ENCODE measurements around the gene FAM131A. TPM values are rescaled to one million over a fixed set of nuclear protein-coding genes. Genes with fewer than 3 reads are reported as not detected.

Gene FAM131A
- total RNA-seq = 43.3 TPM
- long read RNA-seq, transcript FAM131A-207 (7 exons, 1,335 nt) = minor isoform, 21 of 86 reads
- long read RNA-seq, transcript FAM131A-203 (6 exons, 1,483 nt) = major isoform, 36 of 86 reads
- long read RNA-seq, partial matches to known transcripts = 17 of 86 reads
- long read RNA-seq, other reads (novel, unspliced or antisense) = 7 of 86 reads

- DNase-seq (ENCODE audit: low spot score) = peak; percentile 82
- intact Hi-C loops (cut with DNase I) = loop anchor here (2.0 kb wide), 2 partner anchors 23 to 25 kb away; partner anchors contain the start of gene EIF4G1
Observed at GRCh38 chr3:184337399-184337714, at the start of gene FAM131A. FAM131A (plus strand) TSS chr3:184337600; CDS start chr3:184337631, 31 bp downstream.

- DNase-seq (ENCODE audit: low spot score) = no peak
- intact Hi-C loops (cut with DNase I) = loop anchor here (5.0 kb wide), 1 partner anchor 392 kb away; no protein-coding TSS in a partner anchor
Observed at GRCh38 chr3:184289426-184289938, 47.9 kb upstream of the FAM131A start.

GRCh38 chr3:184290331-184290730 is 47.1 kb upstream of the FAM131A start:
- no peak for DNase-seq (ENCODE audit: low spot score)
- intact Hi-C loops (cut with DNase I) = no loop called here

- DNase-seq (ENCODE audit: low spot score) = no peak
- intact Hi-C loops (cut with DNase I) = no loop called here
Observed at GRCh38 chr3:184291044-184291737, 46.2 kb upstream of the FAM131A start.

GRCh38 chr3:184291738-184292445 is 45.5 kb upstream of the FAM131A start:
- DNase-seq (ENCODE audit: low spot score) = no peak
- intact Hi-C loops (cut with DNase I) = no loop called here

GRCh38 chr3:184295771-184296170 is 41.6 kb upstream of the FAM131A start:
- intact Hi-C loops (cut with DNase I) = loop anchor here (5.0 kb wide), 1 partner anchor 108 kb away; the partner anchor contains the start of gene ABCF3
- DNase-seq (ENCODE audit: low spot score) = no peak

- no peak for DNase-seq (ENCODE audit: low spot score)
- intact Hi-C loops (cut with DNase I) = loop anchor here (5.0 kb wide), 1 partner anchor 109 kb away; the partner anchor contains the start of gene ABCF3
Observed at GRCh38 chr3:184296616-184297015, 40.8 kb upstream of the FAM131A start.

GRCh38 chr3:184298759-184299487 is 38.5 kb upstream of the FAM131A start, which contains the start of gene PSMD2:
PSMD2 (plus strand) TSS chr3:184299241; CDS start chr3:184299267, 26 bp downstream.
- DNase-seq (ENCODE audit: low spot score) = peak; percentile 98
- intact Hi-C loops (cut with DNase I) = loop anchor here (1.0 to 5.0 kb wide), 4 partner anchors 15 to 112 kb away; partner anchors contain the start of genes ABCF3, EEF1AKMT4 and EIF4G1

GRCh38 chr3:184299488-184300377 is 37.7 kb upstream of the FAM131A start:
- no peak for DNase-seq (ENCODE audit: low spot score)
- intact Hi-C loops (cut with DNase I) = loop anchor here (1.0 to 5.0 kb wide), 3 partner anchors 15 to 112 kb away; partner anchors contain the start of genes ABCF3, EEF1AKMT4 and EIF4G1

- no peak for DNase-seq (ENCODE audit: low spot score)
- intact Hi-C loops (cut with DNase I) = no loop called here
Observed at GRCh38 chr3:184300378-184300720, 37.1 kb upstream of the FAM131A start.

- intact Hi-C loops (cut with DNase I) = no loop called here
- DNase-seq (ENCODE audit: low spot score) = no peak
Observed at GRCh38 chr3:184305577-184305976, 31.8 kb upstream of the FAM131A start.

GRCh38 chr3:184306341-184306972 is 30.9 kb upstream of the FAM131A start:
- no peak for DNase-seq (ENCODE audit: low spot score)
- intact Hi-C loops (cut with DNase I) = no loop called here

GRCh38 chr3:184307915-184308314 is 29.5 kb upstream of the FAM131A start:
- DNase-seq (ENCODE audit: low spot score) = no peak
- intact Hi-C loops (cut with DNase I) = no loop called here

- intact Hi-C loops (cut with DNase I) = no loop called here
- no peak for DNase-seq (ENCODE audit: low spot score)
Observed at GRCh38 chr3:184308744-184309143, 28.7 kb upstream of the FAM131A start.

GRCh38 chr3:184311633-184312032 is 25.8 kb upstream of the FAM131A start:
- intact Hi-C loops (cut with DNase I) = no loop called here
- no peak for DNase-seq (ENCODE audit: low spot score)

- DNase-seq (ENCODE audit: low spot score) = peak; percentile 97
- intact Hi-C loops (cut with DNase I) = loop anchor here (1.0 to 2.0 kb wide), 3 partner anchors 15 to 48 kb away; partner anchors contain the start of genes FAM131A and PSMD2
Observed at GRCh38 chr3:184314363-184314699, 23.1 kb upstream of the FAM131A start, which contains the start of gene EIF4G1. EIF4G1 (plus strand) TSS chr3:184314606; CDS start chr3:184315797, 1,191 bp downstream.

- intact Hi-C loops (cut with DNase I) = loop anchor here (1.0 to 2.0 kb wide), 3 partner anchors 16 to 48 kb away; partner anchors contain the start of genes FAM131A and PSMD2
- DNase-seq (ENCODE audit: low spot score) = peak; percentile 91
Observed at GRCh38 chr3:184314700-184315542, 22.5 kb upstream of the FAM131A start.
